SK-N-SH (cell line): ENCODE data around the gene FBXO27. TPM values are rescaled to one million over a fixed set of nuclear protein-coding genes. Genes with fewer than 3 reads are reported as not detected.

ENCODE experiments used
- CTCF ChIA-PET: fragments of 300-600, 350-600 bp; formaldehyde crosslinking; extraction: SDS; loops from one replicate; lab custom pipeline; 2021; lab: Yijun Ruan, JAX
- POLR2A ChIA-PET: fragments of 350-600 bp; sonication (Branson Sonifier 250); formaldehyde crosslinking; extraction: SDS; loops from one replicate; lab custom pipeline; 2020; ENCODE audit warnings: antibody characterized with exemption, inconsistent platforms; lab: Yijun Ruan, JAX
- DNase-seq: peaks from one replicate; pipeline ENCODE4 v3.0.0; 2012
- H2AFZ ChIP-seq: fragments of 200-600 bp; sonication (generic); 2 replicates; pipeline ENCODE4 v1.8.1; 2016; ENCODE audit warnings: antibody characterized with exemption, mild to moderate bottlenecking, low read depth
- H3F3A ChIP-seq: fragments of 200-600 bp; sonication (generic); replicated peaks from 2 replicates; pipeline ENCODE3; 2016; ENCODE audit warnings: antibody characterized with exemption, mild to moderate bottlenecking; ENCODE audit not compliant: insufficient read depth
- H3K27ac ChIP-seq, 2 experiments: fragments of 200-500 bp in 1 of 2; fragments of 200-600 bp in 1 of 2; sonication (Bioruptor generic) in 1 of 2; sonication (generic), shearing (Covaris generic) in 1 of 2; 2 replicates each; pipeline versions ENCODE4 v1.5.1 to v1.6.1; 2014 to 2016; ENCODE audit warnings: low read depth in 2 of 2, inconsistent platforms in 1 of 2, low read length in 1 of 2, mild to moderate bottlenecking in 1 of 2, mixed read lengths in 1 of 2
- H3K27me3 ChIP-seq: fragments of 200-600 bp; sonication (generic), shearing (Covaris generic); 2 replicates; pipeline ENCODE4 v1.6.1; 2016; ENCODE audit warnings: mixed run types; ENCODE audit not compliant: insufficient read depth
- H3K36me3 ChIP-seq, 2 experiments: fragments of 200-500 bp in 1 of 2; fragments of 200-600 bp in 1 of 2; sonication (Bioruptor generic) in 1 of 2; sonication (generic) in 1 of 2; replicated peaks in 1 of 2; 2 replicates each; pipeline versions ENCODE3 to v1.5.1; 2014 to 2016; ENCODE audit warnings: low read length in 1 of 2, mild to moderate bottlenecking in 1 of 2; ENCODE audit not compliant: insufficient read depth in 2 of 2, control insufficient read depth in 1 of 2
- H3K4me1 ChIP-seq, 2 experiments: fragments of 200-500 bp in 1 of 2; fragments of 200-600 bp in 1 of 2; sonication (Bioruptor generic) in 1 of 2; sonication (generic), shearing (Covaris generic) in 1 of 2; 2 replicates each; pipeline versions ENCODE4 v1.5.1 to v1.6.1; 2014 to 2016; ENCODE audit warnings: low read depth in 1 of 2, low read length in 1 of 2, mixed run types in 1 of 2; ENCODE audit not compliant: insufficient read depth in 2 of 2, control insufficient read depth in 1 of 2
- H3K4me2 ChIP-seq: fragments of 200-600 bp; sonication (generic), shearing (Covaris generic); 2 replicates; pipeline ENCODE4 v1.6.1; 2017; ENCODE audit warnings: mixed run types
- H3K4me3 ChIP-seq, 2 experiments: fragments of 200-500 bp in 1 of 2; fragments of 200-600 bp in 1 of 2; sonication (Bioruptor generic) in 1 of 2; sonication (generic), shearing (Covaris generic) in 1 of 2; 2 replicates each; pipeline versions ENCODE4 v1.5.1 to v1.8.1; 2014 to 2016; ENCODE audit warnings: low read depth in 2 of 2, inconsistent platforms in 1 of 2, low read length in 1 of 2, mild to moderate bottlenecking in 1 of 2, mixed read lengths in 1 of 2, moderate library complexity in 1 of 2
- H3K79me2 ChIP-seq: fragments of 200-600 bp; sonication (generic); 2 replicates; pipeline ENCODE4 v1.8.1; 2017; ENCODE audit warnings: mild to moderate bottlenecking; ENCODE audit not compliant: insufficient read depth
- H3K9ac ChIP-seq: fragments of 200-600 bp; sonication (generic); 2 replicates; pipeline ENCODE4 v1.6.1; 2017; ENCODE audit warnings: mixed run types
- H3K9me2 ChIP-seq: fragments of 200-600 bp; sonication (generic); 2 replicates; pipeline ENCODE4 v1.6.1; 2017; ENCODE audit warnings: mixed run types
- H3K9me3 ChIP-seq: fragments of 200-600 bp; sonication (generic); 2 replicates; pipeline ENCODE4 v1.6.1; 2017; ENCODE audit warnings: mixed run types, mild to moderate bottlenecking, moderate library complexity
- H4K20me1 ChIP-seq: fragments of 200-600 bp; sonication (generic); 2 replicates; pipeline ENCODE4 v1.6.1; 2017; ENCODE audit warnings: mild to moderate bottlenecking, mixed run types; ENCODE audit not compliant: insufficient read depth
- CHD2 ChIP-seq: fragments of 150-350 bp; IDR thresholded peaks from 2 replicates; pipeline ENCODE4 v1.6.1; 2018; ENCODE audit warnings: low read length; ENCODE audit not compliant: partially characterized antibody
- EP300 ChIP-seq, 2 experiments: IDR thresholded peaks; 2 replicates each; pipeline versions ENCODE4 v1.4.0 to v1.6.1; 2012; ENCODE audit warnings: borderline replicate concordance in 1 of 2, low read depth in 1 of 2, low read length in 1 of 2
- MEF2A ChIP-seq: IDR thresholded peaks from 2 replicates; pipeline ENCODE4 v1.4.0; 2012; ENCODE audit warnings: low read depth, borderline replicate concordance
- MXI1 ChIP-seq: IDR thresholded peaks from 2 replicates; pipeline ENCODE4 v1.6.1; 2012; ENCODE audit warnings: mild to moderate bottlenecking, low read depth, low read length, improper control_type of control experiment
- NRF1 ChIP-seq: IDR thresholded peaks from 2 replicates; pipeline ENCODE4 v1.6.1; 2012; ENCODE audit warnings: low read depth, mild to moderate bottlenecking, low read length
- POLR2AphosphoS5 ChIP-seq: IDR thresholded peaks from 2 replicates; pipeline ENCODE4 v1.6.1; 2012; ENCODE audit warnings: low read depth, low read length
- TAF1 ChIP-seq: IDR thresholded peaks from 2 replicates; pipeline ENCODE4 v1.6.1; 2012; ENCODE audit warnings: low read depth, mild to moderate bottlenecking, low read length, moderate library complexity, borderline replicate concordance
- WGBS: methylation state at CpG from one replicate; pipeline ENCODE4 v1.1.6; 2017; ENCODE audit warnings: low lambda C conversion rate; 5-methylcytosine and 5-hydroxymethylcytosine counted together
- polyA plus RNA-seq, 3 experiments: library from polyadenylated mRNA; depleted of rRNA; stranded (reverse); fragments of >200 nt; gene quantifications; 2 replicates each; pipeline ENCODE4 v1.2.3, GENCODE V29; 2012
- TF ChIP-seq, protein P1 (sequence below): IDR thresholded peaks from 2 replicates; pipeline ENCODE4 v1.4.0; 2012; ENCODE audit warnings: low read depth
- TF ChIP-seq, protein P2 (sequence below): IDR thresholded peaks from 2 replicates; pipeline ENCODE4; 2012

FBXO27 gene
- polyA plus RNA-seq, 1 of the 3 experiments (the other 2 are of a cell fraction) = 5.8 TPM

DNA sequence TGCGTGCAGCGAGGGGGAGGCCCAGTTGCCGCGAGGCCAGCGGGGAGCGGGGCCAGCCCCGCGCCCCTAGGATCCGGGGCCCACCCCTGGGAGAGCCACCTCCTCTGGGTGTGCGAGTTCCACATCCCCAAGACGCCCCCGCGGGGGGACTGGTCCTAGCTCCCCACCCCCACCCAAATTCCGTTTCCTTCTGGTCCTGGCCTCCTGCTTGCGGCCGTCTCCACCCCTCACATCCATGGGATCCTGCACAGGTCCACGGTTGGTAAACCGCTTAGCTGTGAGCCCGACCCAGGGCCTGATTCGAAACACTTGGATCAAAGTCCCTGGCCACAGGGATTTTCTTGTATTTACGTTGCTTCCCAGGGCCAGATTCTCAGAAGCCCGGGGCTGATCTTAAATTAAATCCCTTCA is 56.5 kb downstream of the FBXO27 start:
- Histone ChIP-seq H3K9me3 (no peaks in the 10 kb centered on the region), H3K4me3 (peak overlapping the region; percentile 64 to 81), H3K9ac (peak overlapping the region; percentile 85), H3K4me2 (peak overlapping the region; percentile 97), H3F3A (peaks cover 22% of the 10 kb centered on the region), H3K27me3 (no peaks in the 10 kb centered on the region), H3K27ac (peak overlapping the region; percentile 72 to 86), H3K36me3 (peaks cover 0 to 7% of the 10 kb centered on the region in 2 experiments), H3K79me2 (peaks cover 46% of the 10 kb centered on the region), H4K20me1 (no peaks in the 10 kb centered on the region), H2AFZ (peak overlapping the region; percentile 84), H3K4me1 (peaks cover 6 to 14% of the 10 kb centered on the region in 2 experiments), H3K9me2 (no peaks in the 10 kb centered on the region)
- ChIA-PET POLR2A (interaction anchor here (0.6 to 1.1 kb wide), 5 partner anchors 11 to 588 kb away, joined by 3 read pairs; partner anchors contain the start of genes GGN, MRPS12 and SARS2), CTCF (interaction anchor here (0.6 to 3.3 kb wide), 20 partner anchors 9 to 461 kb away, joined by 3 to 34 read pairs (median 4); partner anchors contain the start of genes ACP7, MRPS12 and SARS2)
- DNase-seq = no peak
- 3% methylated on average over 9 of the region's 22 CpGs for WGBS
- TF ChIP-seq CHD2 = peak; percentile 13
- TF ChIP-seq, protein P1, sequence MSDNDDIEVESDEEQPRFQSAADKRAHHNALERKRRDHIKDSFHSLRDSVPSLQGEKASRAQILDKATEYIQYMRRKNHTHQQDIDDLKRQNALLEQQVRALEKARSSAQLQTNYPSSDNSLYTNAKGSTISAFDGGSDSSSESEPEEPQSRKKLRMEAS = no peak
- no peak for TF ChIP-seq NRF1

DNA sequence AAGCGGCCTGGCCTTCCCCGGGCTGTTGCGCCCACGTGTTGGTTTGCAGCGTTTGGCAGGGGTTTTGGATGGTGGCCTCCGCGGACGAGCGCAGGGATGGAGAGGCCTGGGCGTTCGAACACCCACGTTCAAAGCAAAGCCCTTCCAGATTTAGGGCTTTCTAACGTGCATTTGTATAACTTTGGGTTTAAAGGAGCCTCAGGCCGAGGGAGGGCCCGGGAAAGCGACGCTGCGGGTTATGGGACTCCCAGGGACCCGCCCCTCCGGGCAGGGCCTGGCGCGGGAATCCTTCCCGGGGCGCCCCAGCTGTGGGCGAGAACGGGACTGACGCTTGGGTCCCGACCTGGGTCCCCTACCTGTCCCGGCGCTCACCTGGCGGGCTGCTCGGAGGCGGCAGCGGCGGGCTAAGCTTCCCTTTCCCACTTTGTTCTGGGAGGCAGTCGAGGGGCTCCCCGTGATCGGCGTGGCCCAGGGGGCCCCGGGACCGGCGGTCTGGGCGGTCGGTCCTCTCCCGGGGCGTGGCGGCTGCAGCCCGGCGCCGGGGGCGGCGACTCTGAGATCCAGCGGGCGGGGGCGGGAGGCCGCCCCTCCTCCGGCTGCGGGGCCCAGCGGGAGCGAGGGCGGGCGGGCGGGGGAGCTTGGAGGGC is 57.0 kb downstream of the FBXO27 start, which contains the start of gene FBXO17:
FBXO17 (minus strand) TSS at position 529 of the 647 bp plus-strand sequence. CDS start 25,423 bp downstream, outside the sequence.
- peaks cover 47% of the 10 kb centered on the region for H3K79me2 ChIP-seq
- no peaks in the 10 kb centered on the region for H3K9me3 ChIP-seq
- peaks cover 6 to 14% of the 10 kb centered on the region in 2 experiments for H3K4me1 ChIP-seq
- TF ChIP-seq MEF2A (no peak), POLR2AphosphoS5 (peak; percentile 24; the same call in 1 of the 2 replicates), EP300 (IDR thresholded peaks at IDR 0.05; ENCODE audit: borderline replicate concordance in 1 of 2, low read depth in 1 of 2, low read length in 1 of 2) (no peak), TAF1 (0 out of 2 replicates have a peak, but pooled peaks have one; percentile 34), MXI1 (peak; percentile 98)
- TF ChIP-seq, protein P2, sequence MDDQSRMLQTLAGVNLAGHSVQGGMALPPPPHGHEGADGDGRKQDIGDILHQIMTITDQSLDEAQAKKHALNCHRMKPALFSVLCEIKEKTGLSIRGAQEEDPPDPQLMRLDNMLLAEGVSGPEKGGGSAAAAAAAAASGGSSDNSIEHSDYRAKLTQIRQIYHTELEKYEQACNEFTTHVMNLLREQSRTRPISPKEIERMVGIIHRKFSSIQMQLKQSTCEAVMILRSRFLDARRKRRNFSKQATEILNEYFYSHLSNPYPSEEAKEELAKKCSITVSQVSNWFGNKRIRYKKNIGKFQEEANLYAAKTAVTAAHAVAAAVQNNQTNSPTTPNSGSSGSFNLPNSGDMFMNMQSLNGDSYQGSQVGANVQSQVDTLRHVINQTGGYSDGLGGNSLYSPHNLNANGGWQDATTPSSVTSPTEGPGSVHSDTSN = no peak
- TF ChIP-seq, protein P1 = peak; percentile 99
- peaks cover 22% of the 10 kb centered on the region for H3F3A ChIP-seq
- no peaks in the 10 kb centered on the region for H4K20me1 ChIP-seq
- ChIA-PET CTCF (interaction anchor here (0.6 to 3.3 kb wide), 13 partner anchors 11 to 378 kb away, joined by 3 to 34 read pairs (median 5); partner anchors contain the start of genes ACP7, MRPS12 and SARS2), POLR2A (interaction anchor here (0.6 to 0.9 kb wide), 2 partner anchors 35 to 588 kb away, joined by 3 read pairs; partner anchors contain the start of gene GGN)
- peak within 1 kb of the TSS; percentile 64 to 81 for H3K4me3 ChIP-seq
- peak within 1 kb of the TSS; percentile 77 to 86 for H3K27ac ChIP-seq
- H3K9me2 ChIP-seq = no peaks in the 10 kb centered on the region
- H3K9ac ChIP-seq = peak within 1 kb of the TSS; percentile 85
- H2AFZ ChIP-seq = peak within 1 kb of the TSS; percentile 84
- H3K27me3 ChIP-seq = no peaks in the 10 kb centered on the region
- WGBS = 1% methylated on average over 22 of the region's 63 CpGs
- H3K4me2 ChIP-seq = peak within 1 kb of the TSS; percentile 97
- peak; percentile 90 for DNase-seq
- peaks cover 0 to 12% of the 10 kb centered on the region in 2 experiments for H3K36me3 ChIP-seq
